Stimulated activated CD4-positive, alpha-beta T cell treated with anti-CD3 and anti-CD28 coated beads, Interleukin-4, amount 100 ng/mL, for 1 hour (primary cell): ENCODE data around the gene CCSER2.
"Not testable (repeated sequence)": the region's sequence is repeated elsewhere in the genome, so short reads cannot be mapped to it uniquely, and the experiment has no call there.

Experiments used
- DNase-seq: peaks from one replicate; pipeline ENCODE4 v3.0.0-alpha.2; 2020

The CCSER2 gene

GRCh38 chr10:84312816-84313215 lies 15.6 kb upstream of the CCSER2 start:
- no peak for DNase-seq

- no peak for DNase-seq
These were observed 14.1 kb upstream of the CCSER2 start for GRCh38 chr10:84314275-84314674.

- no peak for DNase-seq
These were observed 11.2 kb upstream of the CCSER2 start for GRCh38 chr10:84317174-84317573.

GRCh38 chr10:84321902-84322301 lies 6.5 kb upstream of the CCSER2 start:
- DNase-seq: no peak

GRCh38 chr10:84323566-84323965 lies 4.8 kb upstream of the CCSER2 start:
- DNase-seq: not testable (repeated sequence)

- not testable (repeated sequence) for DNase-seq
These were observed 1.4 kb upstream of the CCSER2 start for GRCh38 chr10:84326995-84327394.

- peak; percentile 54 for DNase-seq
These were observed 815 bp downstream of the CCSER2 start for GRCh38 chr10:84329196-84329611.

GRCh38 chr10:84329986-84330651 lies 1.7 kb downstream of the CCSER2 start:
- DNase-seq: no peak

GRCh38 chr10:84331091-84331490 lies 2.7 kb downstream of the CCSER2 start:
- no peak for DNase-seq

- peak; percentile 40 for DNase-seq
These were observed 5.6 kb downstream of the CCSER2 start for GRCh38 chr10:84333864-84334451.

- no peak for DNase-seq
These were observed 6.4 kb downstream of the CCSER2 start for GRCh38 chr10:84334811-84335210.

GRCh38 chr10:84335516-84335915 lies 7.1 kb downstream of the CCSER2 start:
- DNase-seq: no peak

- no peak for DNase-seq
These were observed 8.2 kb downstream of the CCSER2 start for GRCh38 chr10:84336406-84337090.

- DNase-seq: no peak
These were observed 8.8 kb downstream of the CCSER2 start for GRCh38 chr10:84337199-84337598.

GRCh38 chr10:84339025-84339424 lies 10.6 kb downstream of the CCSER2 start:
- DNase-seq: no peak

GRCh38 chr10:84340187-84340586 lies 11.8 kb downstream of the CCSER2 start:
- DNase-seq: no peak

GRCh38 chr10:84340632-84341537 lies 12.5 kb downstream of the CCSER2 start:
- DNase-seq: no peak

GRCh38 chr10:84341538-84341856 lies 13.1 kb downstream of the CCSER2 start:
- DNase-seq: no peak

- no peak for DNase-seq
These were observed 13.6 kb downstream of the CCSER2 start for GRCh38 chr10:84341983-84342382.

GRCh38 chr10:84342584-84342983 lies 14.2 kb downstream of the CCSER2 start:
- no peak for DNase-seq

GRCh38 chr10:84343831-84344230 lies 15.4 kb downstream of the CCSER2 start:
- DNase-seq: no peak

GRCh38 chr10:84344526-84344925 lies 16.1 kb downstream of the CCSER2 start:
- no peak for DNase-seq

GRCh38 chr10:84347575-84348002 lies 19.2 kb downstream of the CCSER2 start:
- DNase-seq: not testable (repeated sequence)
